GM19463 (cell line): ENCODE measurements around the gene CUBN.

ENCODE experiments used
- ATAC-seq: cut with Tn5 transposase; IDR thresholded peaks from one replicate; pipeline ENCODE4 v1.9.1; 2021; ENCODE audit warnings: mild to moderate bottlenecking, moderate library complexity; ENCODE audit not compliant: unreplicated experiment

Gene CUBN

GRCh38 chr10:17109046-17109445, 20.6 kb downstream of the CUBN start:
- no peak for ATAC-seq

GRCh38 chr10:17106991-17107390, 22.6 kb downstream of the CUBN start:
- no peak for ATAC-seq

- peak; percentile 42 for ATAC-seq
Measured at GRCh38 chr10:17101910-17102266, 27.7 kb downstream of the CUBN start.

GRCh38 chr10:17101257-17101909, 28.2 kb downstream of the CUBN start:
- peak; percentile 63 for ATAC-seq

- ATAC-seq, result no peak
Measured at GRCh38 chr10:17100586-17100985, 29.0 kb downstream of the CUBN start.

DNA sequence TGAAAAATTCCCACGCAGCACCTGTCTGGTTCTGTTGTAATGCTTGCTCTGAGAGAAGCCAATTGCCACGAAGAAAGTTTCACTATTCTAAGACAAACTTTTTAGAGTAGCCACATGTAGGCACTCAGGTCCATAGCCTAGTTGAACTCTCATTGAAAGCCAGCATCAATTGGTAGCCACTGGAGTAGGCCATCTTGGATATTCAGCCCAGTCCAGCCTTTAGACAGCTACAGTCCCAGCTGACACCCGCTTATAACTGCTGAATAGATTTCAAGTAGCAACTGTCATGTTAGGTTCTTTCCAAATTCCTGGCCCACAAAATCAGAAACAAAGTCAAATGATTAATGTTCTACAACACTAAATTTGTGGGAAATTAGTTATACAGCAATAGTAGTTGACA, 31.6 kb downstream of the CUBN start:
- no peak for ATAC-seq

DNA sequence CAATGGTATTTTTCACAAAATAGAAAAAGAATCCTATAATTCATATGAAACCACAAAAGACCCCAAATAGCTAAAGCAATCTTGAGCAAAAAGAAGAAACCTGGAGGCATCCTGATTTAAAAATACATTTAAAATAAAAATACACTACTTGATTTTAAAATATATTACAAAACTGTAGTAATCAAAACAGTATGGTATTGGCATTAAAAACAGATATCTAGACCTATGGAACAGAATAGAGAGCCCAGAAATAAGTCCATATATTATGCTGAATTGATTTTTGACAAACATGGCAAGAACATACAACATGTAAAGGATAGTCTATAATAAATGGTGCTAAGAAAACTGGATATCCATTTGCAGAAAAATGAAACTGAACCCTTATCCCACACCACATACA, 34.8 kb downstream of the CUBN start:
- ATAC-seq, result no peak

DNA sequence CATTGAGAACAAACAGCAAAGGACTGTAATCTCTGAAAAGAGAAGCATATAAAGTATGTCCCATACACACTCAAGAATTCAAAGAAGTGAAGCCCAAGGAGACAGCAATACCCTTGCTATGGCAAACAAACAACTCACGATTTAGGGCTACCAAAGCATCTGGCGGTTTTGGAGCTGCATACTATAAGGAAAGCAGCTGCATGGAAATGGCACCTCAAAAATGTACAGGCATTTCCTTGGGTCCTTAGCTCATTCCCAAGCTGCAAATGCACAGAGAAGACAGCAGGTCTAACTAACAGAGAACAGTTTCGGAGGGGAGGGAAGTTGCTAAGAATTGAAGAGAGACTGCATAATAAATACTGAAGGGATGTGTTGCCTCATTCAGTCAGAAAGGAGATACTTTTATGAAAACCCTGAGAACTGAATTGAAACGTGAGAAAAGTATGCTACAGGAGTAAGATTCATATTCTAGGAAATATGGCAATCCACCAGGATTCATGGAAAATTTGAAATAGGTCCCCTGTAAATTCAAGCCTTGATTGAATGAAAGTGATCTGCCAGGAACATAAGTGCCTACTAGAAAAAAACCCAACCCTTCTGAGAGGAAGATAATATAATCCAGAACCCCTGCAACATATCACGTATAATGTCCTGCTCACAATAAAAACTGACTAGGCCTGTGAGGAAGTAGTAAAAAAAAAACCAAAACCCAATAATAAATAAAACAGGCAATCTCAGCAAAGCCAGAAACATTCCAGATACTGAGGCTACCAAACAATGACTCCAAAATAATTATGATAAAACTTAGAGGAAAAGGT, 36.4 kb downstream of the CUBN start:
- no peak for ATAC-seq

- ATAC-seq, result no peak
Measured at GRCh38 chr10:17092216-17092944, 37.2 kb downstream of the CUBN start.

GRCh38 chr10:17088118-17088806, 41.3 kb downstream of the CUBN start:
- no peak for ATAC-seq

- ATAC-seq, result no peak
Measured at GRCh38 chr10:17086865-17087367, 42.7 kb downstream of the CUBN start.

DNA sequence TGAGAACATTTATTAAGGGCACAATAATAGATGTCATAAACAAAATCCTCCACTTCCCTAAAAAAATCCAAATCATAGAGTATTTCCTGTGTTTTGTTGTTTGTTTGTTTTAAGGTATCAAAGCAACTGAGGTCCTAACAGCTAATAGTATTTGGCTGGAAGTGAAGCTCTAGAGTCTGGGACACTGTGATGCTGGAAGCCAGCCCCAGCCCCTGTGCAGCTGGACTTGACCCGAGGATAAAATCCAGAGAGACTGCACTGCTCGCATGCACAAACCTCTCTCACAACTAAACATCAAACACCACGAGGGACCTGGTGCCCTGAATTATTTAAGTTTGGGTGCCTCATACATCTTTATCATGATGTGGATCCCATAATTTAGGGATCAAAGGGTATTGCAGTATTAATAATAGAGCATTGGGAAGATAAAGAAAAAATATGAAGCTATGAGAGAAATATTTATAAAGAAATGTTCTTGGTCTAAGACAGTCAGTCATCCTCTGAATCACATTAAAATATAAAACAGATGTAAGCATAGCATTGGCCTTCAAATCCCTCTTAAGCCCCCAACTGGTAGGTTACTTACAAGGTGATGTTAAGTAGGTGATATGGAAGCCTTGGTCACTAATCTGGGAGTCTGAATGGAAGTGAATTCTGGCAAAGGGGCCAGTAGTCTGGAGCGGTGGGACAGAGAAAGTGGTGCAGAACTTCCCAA, 44.4 kb downstream of the CUBN start:
- no peak for ATAC-seq

DNA sequence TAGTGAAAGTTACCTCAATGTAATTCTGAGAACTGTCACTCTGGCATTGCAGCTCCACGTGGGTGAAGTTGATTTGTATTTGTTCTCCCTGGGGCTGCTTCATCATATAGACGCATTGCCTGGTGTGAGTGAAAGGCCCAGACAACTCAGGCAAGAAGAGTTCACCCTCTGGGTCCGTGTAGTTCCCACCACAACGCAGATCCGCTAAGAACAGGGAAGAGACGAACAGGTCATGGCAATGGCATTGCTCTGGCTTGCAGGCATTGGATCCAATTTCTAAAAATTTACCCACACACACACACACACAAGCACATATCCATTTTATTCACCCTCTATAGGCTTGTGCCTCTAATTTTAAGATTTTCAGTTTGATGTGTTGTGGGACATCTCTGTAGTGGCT, 45.4 kb downstream of the CUBN start:
- no peak for ATAC-seq

DNA sequence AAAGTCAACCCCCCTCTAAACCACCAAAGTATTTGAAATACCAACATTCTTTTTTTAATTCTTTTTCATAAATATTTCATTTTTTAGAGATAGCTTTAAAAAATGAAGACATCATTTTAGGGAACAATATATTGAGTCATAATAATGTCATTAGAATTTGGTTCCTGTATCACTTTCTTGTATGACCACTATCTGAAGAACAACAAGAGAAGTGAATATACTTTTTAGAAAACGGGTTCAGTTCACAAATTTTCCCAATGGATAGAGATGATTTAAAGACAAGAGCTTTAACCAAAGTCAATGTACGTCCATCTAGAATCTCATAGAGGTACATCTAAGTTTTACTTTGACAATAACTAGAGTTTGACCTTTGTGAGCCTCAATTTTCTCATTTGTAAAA, 48.2 kb downstream of the CUBN start:
- ATAC-seq, result no peak

DNA sequence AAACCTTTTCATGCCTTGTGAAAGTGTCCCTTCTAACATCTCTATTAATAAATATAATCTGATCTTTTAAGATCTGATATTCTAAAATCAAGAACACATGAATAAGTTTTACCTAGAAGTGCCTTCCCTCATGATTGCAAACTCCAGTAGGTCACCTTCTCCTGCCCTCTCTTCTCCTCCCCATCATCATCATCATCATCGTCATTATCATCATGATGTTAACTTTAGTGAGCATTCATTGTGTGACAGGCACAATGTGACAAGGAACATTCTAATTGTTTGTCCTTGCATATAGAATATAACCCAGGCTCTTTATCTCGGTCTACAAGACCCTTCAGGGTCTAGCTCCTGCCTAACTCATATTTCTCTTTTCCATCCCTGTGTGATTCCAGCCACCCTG, 51.7 kb downstream of the CUBN start:
- ATAC-seq, result no peak

GRCh38 chr10:17077346-17077781, 52.2 kb downstream of the CUBN start:
- ATAC-seq, result no peak

- ATAC-seq, result no peak
Measured at GRCh38 chr10:17076626-17077345, 52.8 kb downstream of the CUBN start.

DNA sequence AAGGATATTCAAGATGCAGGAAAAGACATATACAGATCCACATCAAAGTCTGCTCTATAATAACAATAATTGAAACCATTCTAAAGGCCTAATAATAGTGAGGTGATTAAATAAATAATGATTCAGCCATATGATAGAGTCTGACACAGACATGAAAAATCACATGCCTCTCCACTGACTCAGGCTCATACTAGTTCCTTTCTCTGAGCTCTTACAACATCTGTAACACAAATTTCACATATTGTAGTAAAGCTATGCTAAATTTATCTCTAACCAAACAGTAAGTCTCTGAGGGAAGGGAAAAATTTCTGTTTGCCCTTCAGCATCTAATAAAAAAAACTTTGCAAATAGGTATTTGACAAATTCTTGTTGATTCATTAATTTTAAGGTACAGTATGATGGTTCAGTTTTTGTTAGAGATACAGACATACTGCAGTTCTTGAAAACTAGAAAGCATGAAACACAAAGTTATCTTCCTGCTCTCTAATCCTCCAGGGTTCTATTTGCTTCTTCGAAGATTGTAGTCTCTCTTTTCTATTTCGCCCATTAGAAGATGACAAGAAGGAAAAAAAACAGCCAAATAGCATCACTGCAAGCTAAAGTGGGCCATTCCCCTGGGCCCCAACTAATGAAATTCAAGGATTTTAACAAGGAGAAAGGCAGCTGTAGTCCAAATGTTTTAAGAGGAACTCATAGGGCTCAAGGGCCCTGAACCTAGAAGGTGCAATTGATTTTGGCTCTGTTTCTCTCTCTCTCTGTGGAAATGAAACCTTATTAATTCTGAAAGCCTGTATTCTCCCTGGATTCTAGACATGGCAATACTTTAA, 53.9 kb downstream of the CUBN start:
- no peak for ATAC-seq

DNA sequence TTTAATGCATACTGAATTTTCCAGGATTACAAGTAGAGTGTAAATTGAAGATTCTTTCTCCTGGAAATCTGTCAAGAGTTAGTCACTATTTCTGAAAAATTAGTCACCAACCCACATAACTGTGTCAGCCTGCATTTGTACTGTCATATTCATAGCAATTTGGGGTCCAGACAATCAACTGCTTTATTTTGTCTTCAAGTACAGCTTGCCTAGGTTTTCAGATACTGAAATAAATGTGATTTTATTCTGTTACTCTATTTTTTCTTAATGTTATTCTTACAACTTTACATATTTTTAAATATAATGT, 55.1 kb downstream of the CUBN start:
- no peak for ATAC-seq
